ENCODE results near the gene RNF130. TPM values are rescaled to one million over a fixed set of nuclear protein-coding genes. Genes with fewer than 3 reads are reported as not detected.
A peak's percentile ranks its signal among the peaks of the same experiment; 100 is the strongest.

RNF130 gene
- total and polyA plus RNA-seq, 4 donors: 75.9 to 123 (median 90.8) TPM

DNA sequence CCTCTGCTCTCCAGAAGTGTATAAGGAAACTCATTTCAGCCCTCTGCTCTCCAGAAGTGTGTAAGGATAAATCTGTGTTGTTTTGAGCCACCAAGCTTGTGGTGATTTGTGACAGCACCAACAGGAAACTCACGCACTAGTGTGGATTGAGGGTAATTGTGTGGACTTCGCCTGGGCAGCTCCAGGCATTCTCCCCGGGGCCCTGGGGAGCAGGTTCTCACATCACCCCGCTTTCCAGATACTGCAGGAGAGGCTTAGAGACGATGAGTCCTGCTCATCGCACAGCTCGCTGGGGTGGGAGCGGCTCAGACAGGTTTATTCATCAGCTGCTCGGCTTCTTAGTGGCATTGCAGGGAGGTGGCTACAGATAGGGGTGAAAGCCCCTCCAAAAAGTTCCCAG, 38.4 kb upstream of the RNF130 start:
- no peak overlapping the region for H3K27ac ChIP-seq (ENCODE audit: low read depth in 1 of 2, low read length in 1 of 2)
- H3K4me3 ChIP-seq: no peak overlapping the region
- H3K9me3 ChIP-seq (ENCODE audit: control insufficient read depth in 4 of 4, insufficient read depth in 3 of 4, low read length in 3 of 4): peaks cover 0 to 7% (median 3%) of the 10 kb centered on the region in 4 donors
- DNase-seq (peak in 1 of 3 donors; percentile 2), ATAC-seq (ENCODE audit: insufficient read depth, low FRiP score) (no peak)
- no peaks in the 10 kb centered on the region for H3K36me3 ChIP-seq (ENCODE audit: control insufficient read depth in 4 of 4, insufficient read depth in 4 of 4, low read length in 4 of 4)
- no peaks in the 10 kb centered on the region for H3K4me1 ChIP-seq (ENCODE audit: control insufficient read depth in 5 of 5, insufficient read depth in 5 of 5, low read length in 5 of 5)
- H3K9ac ChIP-seq (ENCODE audit: insufficient read depth in 1 of 2, low read length in 2 of 2): no peak overlapping the region
- no peak for TF ChIP-seq CTCF (IDR thresholded peaks at IDR 0.05; ENCODE audit: control extremely low read depth, extremely low read depth)
- no peaks in the 10 kb centered on the region for H3K27me3 ChIP-seq (ENCODE audit: control insufficient read depth in 3 of 3, insufficient read depth in 3 of 3, low read length in 2 of 3)
- WGBS, 2 donors: 78 to 87% methylated on average over 9 of the region's 9 CpGs

DNA sequence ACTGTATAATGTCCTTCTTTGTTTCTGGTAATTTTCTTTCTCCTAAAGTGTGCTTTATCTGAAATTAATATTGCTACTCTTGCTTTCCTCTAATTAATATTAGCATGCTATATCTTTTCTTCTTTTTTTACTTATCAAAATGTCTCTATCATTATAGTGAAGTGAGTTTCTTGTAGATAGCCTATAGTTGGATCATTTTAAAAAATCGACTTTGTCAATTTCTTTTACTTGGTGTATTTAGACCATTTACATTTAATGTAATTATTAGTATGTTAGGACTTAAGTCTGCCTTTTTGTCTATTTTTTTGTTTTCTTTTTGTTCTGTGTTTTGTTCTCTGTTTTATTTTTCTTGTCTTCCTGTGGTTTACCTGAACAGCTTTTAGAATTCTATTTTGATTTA, 35.4 kb upstream of the RNF130 start:
- no peaks in the 10 kb centered on the region for H3K36me3 ChIP-seq (ENCODE audit: control insufficient read depth in 4 of 4, insufficient read depth in 4 of 4, low read length in 4 of 4)
- no peaks in the 10 kb centered on the region for H3K4me1 ChIP-seq (ENCODE audit: control insufficient read depth in 5 of 5, insufficient read depth in 5 of 5, low read length in 5 of 5)
- TF ChIP-seq CTCF (IDR thresholded peaks at IDR 0.05; ENCODE audit: control extremely low read depth, extremely low read depth): no peak
- H3K27me3 ChIP-seq (ENCODE audit: control insufficient read depth in 3 of 3, insufficient read depth in 3 of 3, low read length in 2 of 3): no peaks in the 10 kb centered on the region
- peaks cover 0 to 7% (median 3%) of the 10 kb centered on the region in 4 donors for H3K9me3 ChIP-seq (ENCODE audit: control insufficient read depth in 4 of 4, insufficient read depth in 3 of 4, low read length in 3 of 4)
- H3K9ac ChIP-seq (ENCODE audit: insufficient read depth in 1 of 2, low read length in 2 of 2): no peak overlapping the region
- 97 to 98% methylated on average over 1 of the region's 1 CpG for WGBS, 2 donors
- H3K27ac ChIP-seq (ENCODE audit: low read depth in 1 of 2, low read length in 1 of 2): no peak overlapping the region
- ATAC-seq (ENCODE audit: insufficient read depth, low FRiP score) (no peak), DNase-seq (no peak)
- H3K4me3 ChIP-seq: no peak overlapping the region

DNA sequence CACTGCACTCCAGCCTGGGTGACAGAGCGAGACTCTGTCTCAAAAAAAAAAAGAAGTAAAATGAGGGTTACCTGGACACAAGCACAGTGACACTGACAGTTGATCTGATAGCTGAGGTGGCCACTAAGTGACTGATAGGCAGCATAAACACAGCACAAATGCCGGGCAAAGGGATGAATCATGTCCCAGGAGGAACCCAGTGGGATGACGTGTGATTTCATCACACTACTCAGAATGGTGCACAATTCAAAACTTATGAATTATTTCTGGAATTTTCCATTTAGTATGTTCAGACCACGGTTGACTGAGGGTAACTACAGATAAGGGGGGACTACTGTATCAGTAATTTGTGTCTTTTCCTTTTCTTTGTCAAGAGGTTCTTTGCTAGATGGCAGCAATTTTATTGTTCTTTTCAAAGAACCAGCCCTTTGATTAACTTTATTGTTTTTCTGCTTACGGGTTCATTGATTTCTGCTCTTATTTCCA, 34.3 kb upstream of the RNF130 start:
- WGBS, 2 donors: 77 to 84% methylated on average over 5 of the region's 5 CpGs
- Histone ChIP-seq H3K27ac (ENCODE audit: low read depth in 1 of 2, low read length in 1 of 2) (no peak overlapping the region), H3K9ac (ENCODE audit: insufficient read depth in 1 of 2, low read length in 2 of 2) (no peak overlapping the region), H3K9me3 (ENCODE audit: control insufficient read depth in 4 of 4, insufficient read depth in 3 of 4, low read length in 3 of 4) (peaks cover 0 to 7% (median 2%) of the 10 kb centered on the region in 4 donors), H3K27me3 (ENCODE audit: control insufficient read depth in 3 of 3, insufficient read depth in 3 of 3, low read length in 2 of 3) (no peaks in the 10 kb centered on the region), H3K4me1 (ENCODE audit: control insufficient read depth in 5 of 5, insufficient read depth in 5 of 5, low read length in 5 of 5) (no peaks in the 10 kb centered on the region), H3K4me3 (no peak overlapping the region), H3K36me3 (ENCODE audit: control insufficient read depth in 4 of 4, insufficient read depth in 4 of 4, low read length in 4 of 4) (no peaks in the 10 kb centered on the region)
- TF ChIP-seq CTCF (IDR thresholded peaks at IDR 0.05; ENCODE audit: control extremely low read depth, extremely low read depth): no peak
- ATAC-seq (ENCODE audit: insufficient read depth, low FRiP score) (no peak), DNase-seq (no peak)

DNA sequence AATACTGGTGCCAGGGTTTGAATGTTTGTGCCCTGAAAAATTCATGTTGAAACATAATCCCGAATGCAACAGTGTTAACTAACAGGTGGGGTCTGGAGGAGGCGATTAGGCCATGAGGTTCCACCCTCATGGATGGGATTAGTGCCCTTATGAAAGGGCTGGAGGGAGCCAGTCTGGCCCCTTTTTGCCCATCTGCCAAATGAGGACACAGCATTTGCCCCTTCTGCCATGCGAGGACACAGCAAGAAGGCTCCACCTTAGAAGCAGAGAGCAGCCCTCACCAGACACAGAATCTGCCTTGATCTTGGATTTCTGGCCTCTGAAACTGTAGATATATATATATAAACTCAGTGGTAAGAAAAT, 32.6 kb upstream of the RNF130 start:
- Histone ChIP-seq H3K9ac (ENCODE audit: insufficient read depth in 1 of 2, low read length in 2 of 2) (no peak overlapping the region), H3K27me3 (ENCODE audit: control insufficient read depth in 3 of 3, insufficient read depth in 3 of 3, low read length in 2 of 3) (no peaks in the 10 kb centered on the region), H3K27ac (ENCODE audit: low read depth in 1 of 2, low read length in 1 of 2) (no peak overlapping the region), H3K4me3 (no peak overlapping the region), H3K36me3 (ENCODE audit: control insufficient read depth in 4 of 4, insufficient read depth in 4 of 4, low read length in 4 of 4) (no peaks in the 10 kb centered on the region), H3K9me3 (ENCODE audit: control insufficient read depth in 4 of 4, insufficient read depth in 3 of 4, low read length in 3 of 4) (peaks cover 0 to 7% (median 2%) of the 10 kb centered on the region in 4 donors), H3K4me1 (ENCODE audit: control insufficient read depth in 5 of 5, insufficient read depth in 5 of 5, low read length in 5 of 5) (no peaks in the 10 kb centered on the region)
- DNase-seq (no peak), ATAC-seq (ENCODE audit: insufficient read depth, low FRiP score) (no peak)
- WGBS, 2 donors: 95 to 96% methylated on average over 3 of the region's 3 CpGs
- no peak for TF ChIP-seq CTCF (IDR thresholded peaks at IDR 0.05; ENCODE audit: control extremely low read depth, extremely low read depth)
